Stimulated activated CD8-positive, alpha-beta memory T cell treated with anti-CD3 and anti-CD28 coated beads, Interleukin-2, amount 100 ng/mL, for 48 hours (primary cell): ENCODE results near the gene OR51D1.

Experiments used
- DNase-seq, 2 donors: peaks; one replicate each; pipeline ENCODE4 v3.0.0-alpha.2; 2020; ENCODE audit warnings: low read depth in 2 of 2

Gene OR51D1

GRCh38 chr11:4645974-4646373 lies 8.7 kb downstream of the OR51D1 start:
- DNase-seq, result no peak

GRCh38 chr11:4647766-4648165 lies 10.5 kb downstream of the OR51D1 start:
- no peak for DNase-seq

- no peak for DNase-seq
These were observed 17.5 kb downstream of the OR51D1 start for GRCh38 chr11:4654635-4655369.

DNA sequence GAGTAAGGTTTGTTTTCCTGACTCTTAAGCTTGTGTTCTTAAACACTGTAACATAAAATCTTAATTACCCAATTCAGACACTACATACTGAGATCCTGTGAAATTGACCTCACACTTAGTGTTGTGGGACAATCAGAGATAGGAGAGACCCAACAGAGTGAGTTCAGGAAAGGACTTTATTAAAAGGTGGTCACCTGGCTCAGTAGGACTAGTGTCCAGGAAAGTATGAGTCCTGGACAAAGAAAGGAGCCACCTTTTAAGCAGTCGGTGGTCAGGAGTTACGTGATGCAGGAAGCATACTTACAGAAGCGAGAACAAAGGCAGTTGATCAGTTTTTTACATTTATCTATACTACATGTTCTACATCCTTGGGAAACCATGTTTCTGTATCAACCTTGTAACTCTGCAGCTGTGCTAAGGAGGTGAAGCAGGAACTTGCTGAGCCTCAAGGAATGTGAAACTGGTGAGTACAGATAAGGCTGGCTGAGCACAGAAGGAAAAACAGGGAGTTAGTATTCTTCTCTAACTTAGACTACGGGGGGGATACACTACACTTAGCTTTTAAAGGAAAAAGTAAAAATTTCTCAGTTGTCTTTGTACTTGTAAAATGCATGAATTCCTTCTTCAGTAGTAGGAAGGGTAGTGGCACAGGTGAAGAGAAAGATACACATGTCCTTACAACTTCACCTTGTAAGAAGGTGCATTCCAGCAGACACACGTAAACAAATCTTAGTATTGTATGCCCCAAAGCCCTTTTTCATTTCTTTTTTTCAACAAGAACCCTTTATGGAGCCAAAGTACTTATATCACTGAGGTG lies 21.6 kb downstream of the OR51D1 start:
- DNase-seq, result no peak

DNA sequence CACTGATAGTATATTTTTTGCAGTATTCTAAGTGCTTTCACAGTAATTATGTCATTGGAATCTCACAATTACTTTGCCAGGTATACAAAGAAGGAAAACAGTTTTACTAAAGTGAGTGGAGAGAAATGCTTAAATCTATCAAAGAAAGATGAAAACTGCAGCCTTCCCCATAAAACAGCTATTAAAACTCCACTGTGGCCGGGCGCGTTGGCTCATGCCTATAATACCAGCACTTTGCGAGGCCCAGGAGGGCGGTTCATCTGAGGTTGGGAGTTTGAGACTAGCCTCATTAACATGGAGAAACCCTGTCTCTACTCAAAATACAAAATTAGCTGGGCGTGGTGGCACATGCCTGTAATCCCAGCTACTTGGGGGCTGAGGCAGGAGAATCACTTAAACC lies 25.6 kb downstream of the OR51D1 start:
- no peak for DNase-seq

- DNase-seq, result no peak
These were observed 26.9 kb downstream of the OR51D1 start for GRCh38 chr11:4664183-4664582.

- DNase-seq, result no peak
These were observed 27.5 kb downstream of the OR51D1 start for GRCh38 chr11:4664786-4665185.

DNA sequence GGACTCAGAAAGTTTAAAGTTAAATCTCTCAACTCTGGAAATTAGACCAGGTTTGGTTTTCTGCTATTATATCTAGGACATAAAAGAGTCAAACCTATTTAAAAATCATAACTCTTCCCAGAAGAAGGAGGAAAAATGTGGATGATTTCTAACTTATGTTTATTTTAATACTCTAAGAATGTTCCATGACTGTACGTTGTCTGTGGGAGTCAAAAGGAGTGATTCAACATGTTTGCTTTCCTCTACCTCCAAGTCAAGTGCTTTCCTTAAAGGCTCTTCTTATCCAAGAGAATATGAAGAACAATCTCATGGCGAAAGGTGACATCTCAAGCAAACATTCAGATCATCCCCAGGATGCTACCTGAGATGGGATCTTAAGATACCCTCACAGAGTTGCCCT lies 28.1 kb downstream of the OR51D1 start:
- no peak for DNase-seq

GRCh38 chr11:4671741-4672140 lies 34.5 kb downstream of the OR51D1 start:
- DNase-seq, result no peak

DNA sequence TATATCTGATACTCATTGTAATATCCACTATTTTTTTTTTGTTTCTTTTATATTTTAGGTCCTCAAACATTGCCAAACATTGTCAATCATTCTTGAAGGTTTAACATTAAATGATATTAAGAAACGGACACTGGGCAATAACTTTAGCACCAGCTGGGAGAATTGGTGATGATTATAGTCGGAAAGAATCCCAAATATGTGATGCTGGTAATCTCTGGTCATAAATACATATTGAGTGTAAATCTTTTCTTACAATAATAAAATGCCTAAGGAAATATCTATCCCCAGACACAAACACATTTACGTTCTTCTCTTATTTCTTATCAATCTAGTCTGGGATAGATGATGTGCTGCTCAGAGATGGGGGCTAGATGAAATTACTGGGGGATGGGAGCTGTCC lies 35.2 kb downstream of the OR51D1 start:
- no peak for DNase-seq

DNA sequence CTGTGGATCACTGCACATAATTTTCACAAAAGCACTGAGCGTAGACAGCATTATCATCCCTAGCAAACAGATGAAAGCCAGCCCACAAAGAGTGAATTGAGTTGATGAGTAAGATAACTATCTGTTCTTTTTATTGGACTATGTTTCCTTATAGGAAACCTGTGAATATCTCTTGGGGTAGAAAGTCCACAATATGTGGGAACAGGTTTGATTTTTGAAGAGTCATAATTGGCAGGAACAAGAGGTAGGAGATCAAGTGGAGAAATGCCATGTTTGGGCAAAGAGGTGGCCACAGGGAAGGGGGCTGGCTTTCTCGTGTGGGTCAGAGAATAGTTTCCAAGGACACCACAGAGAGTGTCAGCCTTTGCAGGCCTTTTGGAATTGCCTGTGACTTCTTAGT lies 36.5 kb downstream of the OR51D1 start:
- no peak for DNase-seq

DNA sequence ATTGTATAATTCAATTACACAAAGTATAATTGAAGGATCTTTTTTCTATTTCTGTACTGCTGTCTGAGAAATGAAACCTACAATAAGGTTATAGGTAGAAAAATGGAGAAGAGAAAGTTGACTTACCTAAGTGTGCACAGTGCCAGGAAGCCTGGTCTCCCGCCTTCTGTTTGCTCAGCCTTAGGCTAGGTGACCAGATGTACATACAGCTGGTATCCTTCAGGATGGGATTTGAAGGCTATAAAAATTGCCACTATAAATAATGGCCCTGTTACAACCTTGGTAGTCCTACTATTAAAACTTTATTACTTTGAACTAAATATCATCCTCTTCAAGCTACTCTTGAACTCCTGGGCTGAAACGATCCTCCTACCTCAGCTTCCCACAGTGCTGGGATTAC lies 40.7 kb downstream of the OR51D1 start:
- no peak for DNase-seq

GRCh38 chr11:4680341-4680740 lies 43.1 kb downstream of the OR51D1 start:
- no peak for DNase-seq

GRCh38 chr11:4682623-4683419 lies 45.5 kb downstream of the OR51D1 start:
- no peak for DNase-seq

DNA sequence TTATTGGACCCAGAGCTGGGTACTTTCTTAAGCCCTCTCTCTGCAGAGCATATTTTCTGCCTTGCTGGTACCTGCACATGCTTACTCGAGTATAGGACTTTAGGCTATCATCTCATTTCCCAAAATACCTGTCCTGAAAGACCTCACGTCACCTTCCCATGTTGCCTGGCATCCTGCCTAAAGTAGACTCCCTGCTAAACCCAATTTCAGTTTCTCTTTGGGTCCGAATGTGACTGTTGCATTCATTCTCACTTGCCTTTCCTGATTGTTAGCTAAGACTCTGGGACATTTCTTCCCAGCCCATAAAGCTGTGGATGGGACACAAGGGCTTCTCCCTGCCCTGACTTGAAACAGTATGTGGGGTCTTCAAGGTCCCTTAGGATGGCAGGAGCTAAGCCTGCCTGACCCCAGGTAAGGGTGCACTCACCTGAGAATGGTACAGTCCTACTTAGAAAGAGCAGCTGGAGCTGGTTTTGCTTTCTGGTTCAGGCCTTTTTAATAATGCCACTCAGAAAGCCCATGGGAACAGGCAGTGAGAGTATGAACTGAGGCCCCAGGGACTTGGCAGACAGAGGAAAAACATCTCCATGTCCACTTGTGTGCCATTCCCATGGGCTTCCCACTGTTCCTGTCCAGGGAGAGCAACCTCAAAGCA lies 47.5 kb downstream of the OR51D1 start:
- no peak for DNase-seq
